Fibroblast of pulmonary artery (primary cell): Measurements from ENCODE around the gene BIVM.
A peak's percentile ranks its signal among the peaks of the same experiment; 100 is the strongest.

Source experiments
- DNase-seq: peaks from one replicate; pipeline ENCODE4 v3.0.0-alpha.2; 2010; ENCODE audit warnings: low read depth
- H3K4me3 ChIP-seq: replicated peaks from 2 replicates; pipeline ENCODE4 v1.5.1; 2011; ENCODE audit warnings: low read depth, mild to moderate bottlenecking, control low read depth, low read length, moderate library complexity
- CTCF ChIP-seq: IDR thresholded peaks from 2 replicates; pipeline ENCODE4 v1.5.1; 2011; ENCODE audit warnings: mild to moderate bottlenecking, control low read depth, low read length, inconsistent platforms; ENCODE audit errors: missing control alignments

Gene BIVM

GRCh38 chr13:102869948-102870676, 71.2 kb downstream of the BIVM start:
- TF ChIP-seq CTCF, result no peak
- no peak for DNase-seq
- no peak overlapping the region for H3K4me3 ChIP-seq

GRCh38 chr13:102870677-102871415, 71.9 kb downstream of the BIVM start:
- no peak overlapping the region for H3K4me3 ChIP-seq
- DNase-seq, result peak; percentile 78
- TF ChIP-seq CTCF, result peak; percentile 84

GRCh38 chr13:102872131-102872530, 73.2 kb downstream of the BIVM start:
- no peak for DNase-seq
- no peak for TF ChIP-seq CTCF
- no peak overlapping the region for H3K4me3 ChIP-seq

- TF ChIP-seq CTCF, result no peak
- no peak overlapping the region for H3K4me3 ChIP-seq
- no peak for DNase-seq
These were observed 73.6 kb downstream of the BIVM start for GRCh38 chr13:102872531-102872930.

GRCh38 chr13:102873653-102874052, 74.7 kb downstream of the BIVM start:
- DNase-seq, result peak; percentile 45
- no peak for TF ChIP-seq CTCF
- no peak overlapping the region for H3K4me3 ChIP-seq

- no peak for DNase-seq
- TF ChIP-seq CTCF, result no peak
- no peak overlapping the region for H3K4me3 ChIP-seq
These were observed 76.3 kb downstream of the BIVM start for GRCh38 chr13:102875256-102875655.
